CD4-positive, alpha-beta T cell (primary cell): ENCODE results near the gene FOSB. TPM values are rescaled to one million over a fixed set of nuclear protein-coding genes. Genes with fewer than 3 reads are reported as not detected.

Experiments used
- ATAC-seq: fragments of 200-7000 bp; cut with Tn5 transposase; one replicate; pipeline ENCODE4 v1.10.0; 2022; ENCODE audit warnings: mild to moderate bottlenecking; ENCODE audit not compliant: poor library complexity
- CTCF ChIA-PET: fragments of 350-600 bp; sonication (Branson Sonifier 250); formaldehyde crosslinking; loops from one replicate; lab custom pipeline; 2021; ENCODE audit warnings: antibody characterized with exemption, inconsistent platforms; lab: Charles Lee
- POLR2A ChIA-PET: fragments of 350-600 bp; sonication (Branson Sonifier 250); formaldehyde crosslinking; loops from one replicate; lab custom pipeline; 2021; ENCODE audit warnings: antibody characterized with exemption, inconsistent platforms; lab: Charles Lee
- DNase-seq, 14 experiments: peaks; one replicate each; pipeline ENCODE4 v3.0.0-alpha.2; 2013 to 2020; ENCODE audit warnings: mixed read lengths in 2 of 14
- H3K27ac ChIP-seq, 2 donors: one replicate each; pipeline versions ENCODE4 v1.5.1 to v1.7.0; 2013; ENCODE audit warnings: low read length in 2 of 2, low read depth in 1 of 2, mild to moderate bottlenecking in 1 of 2
- H3K27me3 ChIP-seq, 2 experiments: 1 replicate in 1 of 2; 2 replicates in 1 of 2; pipeline versions ENCODE4 v1.6.1 to v1.7.0; 2013; ENCODE audit warnings: low read length in 2 of 2, control low read depth in 1 of 2, mild to moderate bottlenecking in 1 of 2, moderate library complexity in 1 of 2; ENCODE audit not compliant: insufficient read depth in 2 of 2, control insufficient read depth in 1 of 2
- H3K36me3 ChIP-seq: one replicate; pipeline ENCODE4 v1.6.1; 2013; ENCODE audit warnings: low read length, control low read depth; ENCODE audit not compliant: insufficient read depth
- H3K4me1 ChIP-seq: one replicate; pipeline ENCODE4 v1.6.1; 2013; ENCODE audit warnings: low read length, control low read depth; ENCODE audit not compliant: insufficient read depth
- H3K4me3 ChIP-seq: one replicate; pipeline ENCODE4 v1.5.1; 2013; ENCODE audit warnings: mild to moderate bottlenecking, low read length, moderate library complexity
- H3K9me3 ChIP-seq, 2 experiments: 1 replicate in 1 of 2; 2 replicates in 1 of 2; pipeline versions ENCODE4 v1.6.1 to v1.7.0; 2013; ENCODE audit warnings: low read length in 2 of 2, mild to moderate bottlenecking in 2 of 2, control low read depth in 1 of 2, moderate library complexity in 1 of 2; ENCODE audit not compliant: control insufficient read depth in 1 of 2, insufficient read depth in 1 of 2
- H3K27ac Mint-ChIP-seq: one replicate; pipeline ENCODE4 v1.8.0; 2020; ENCODE audit warnings: mixed read lengths
- H3K27me3 Mint-ChIP-seq: one replicate; pipeline ENCODE4 v1.8.0; 2021; ENCODE audit warnings: mixed read lengths
- H3K36me3 Mint-ChIP-seq: one replicate; pipeline ENCODE4 v1.8.0; 2021; ENCODE audit warnings: low read depth, mixed read lengths
- H3K4me1 Mint-ChIP-seq: one replicate; pipeline ENCODE4 v1.8.0; 2021; ENCODE audit warnings: low read depth, mixed read lengths
- H3K4me3 Mint-ChIP-seq: one replicate; pipeline ENCODE4 v1.8.0; 2020; ENCODE audit warnings: mild to moderate bottlenecking, mixed read lengths
- H3K9me3 Mint-ChIP-seq: one replicate; pipeline ENCODE4 v1.8.0; 2020; ENCODE audit warnings: mixed read lengths
- CTCF ChIP-seq: fragments of 200-600 bp; IDR thresholded peaks from one replicate; pipeline ENCODE4 v1.8.0; 2022; ENCODE audit warnings: antibody characterized with exemption, mild to moderate bottlenecking
- intact Hi-C, 2 experiments: fragments of 100-400 bp; cut with DNase I in 1 of 2; cut with micrococcal nuclease in 1 of 2; formaldehyde crosslinking; loops; one replicate each; pipeline versions ENCODE4 v1.15.1 to v1.9.0; 2023 to 2025; cut with DNase I, micrococcal nuclease
- total RNA-seq, 174 experiments: library from RNA in 2 of 174; stranded (reverse) in 2 of 174; gene quantifications; one replicate each; pipeline ENCODE4 v1.2.3 and lab custom pipeline; 2021 to 2026

Gene FOSB
- total RNA-seq, 2 experiments from 2014 or later, result 422 to 424 TPM

DNA sequence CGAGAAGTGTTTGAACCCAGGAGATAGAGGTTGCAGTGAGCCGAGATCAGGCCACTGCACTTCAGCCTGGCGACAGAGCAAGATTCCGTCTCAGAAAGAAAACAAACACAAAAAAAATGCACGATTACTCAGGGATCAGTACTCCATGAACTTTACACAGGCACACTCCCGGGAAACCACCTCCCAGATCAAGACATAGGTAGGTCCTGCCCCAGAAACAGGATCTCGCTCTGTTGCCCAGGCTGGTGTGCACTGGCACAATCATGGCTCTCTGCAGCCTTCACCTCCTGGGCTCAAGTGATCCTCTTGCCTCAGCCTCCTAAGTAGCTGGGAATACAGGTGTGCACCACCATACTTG lies 50.7 kb downstream of the FOSB start:
- peaks cover 33% of the 10 kb centered on the region for H3K4me1 ChIP-seq
- POLR2A ChIA-PET, result no interaction called here

DNA sequence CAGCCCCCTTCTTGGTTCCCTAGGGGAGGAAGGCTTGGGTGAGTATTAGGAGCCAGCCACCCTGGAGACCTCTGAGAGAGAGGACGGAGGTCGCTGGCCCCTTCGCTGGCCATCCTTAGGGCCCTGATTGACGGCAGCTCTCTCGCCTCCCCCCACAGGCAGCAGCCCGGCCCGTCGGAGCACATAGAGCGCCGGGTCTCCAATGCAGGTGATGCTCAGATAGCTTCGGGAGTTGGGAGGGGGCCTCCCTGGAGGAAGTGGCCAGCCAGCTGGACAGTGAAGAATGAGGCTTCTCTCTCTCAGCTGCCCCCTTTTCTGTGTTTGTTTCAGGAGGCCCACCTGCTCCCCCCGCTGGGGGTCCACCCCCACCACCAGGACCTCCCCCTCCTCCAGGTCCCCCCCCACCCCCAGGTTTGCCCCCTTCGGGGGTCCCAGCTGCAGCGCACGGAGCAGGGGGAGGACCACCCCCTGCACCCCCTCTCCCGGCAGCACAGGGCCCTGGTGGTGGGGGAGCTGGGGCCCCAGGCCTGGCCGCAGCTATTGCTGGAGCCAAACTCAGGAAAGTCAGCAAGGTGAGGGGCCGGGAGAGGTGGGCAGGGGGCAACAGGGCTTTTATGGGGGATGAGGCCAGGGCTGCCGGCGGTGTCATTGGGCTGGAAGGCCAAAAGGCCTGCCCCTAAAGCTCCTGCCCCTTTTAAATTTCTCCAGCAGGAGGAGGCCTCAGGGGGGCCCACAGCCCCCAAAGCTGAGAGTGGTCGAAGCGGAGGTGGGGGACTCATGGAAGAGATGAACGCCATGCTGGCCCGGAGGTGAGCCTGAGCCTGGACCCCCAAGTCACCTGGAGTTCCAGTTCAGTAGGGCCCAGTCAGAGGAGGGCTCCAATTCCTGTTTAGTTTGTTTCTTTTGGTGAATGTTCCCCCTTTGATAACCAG lies 54.5 kb downstream of the FOSB start:
- H3K9me3 Mint-ChIP-seq, result no peaks in the 10 kb centered on the region
- no peak overlapping the region for H3K4me3 ChIP-seq
- H3K4me1 ChIP-seq, result peaks cover 6% of the 10 kb centered on the region
- no peak overlapping the region for H3K27ac Mint-ChIP-seq
- no peak for TF ChIP-seq CTCF
- intact Hi-C loops, result loop anchor here (2.0 to 5.0 kb wide), 4 partner anchors 15 to 170 kb away; partner anchors contain the start of genes QPCTL (in 1 of the 2), SNRPD2 (in 1 of the 2) and VASP (in 1 of the 2)
- peaks cover 76% of the 10 kb centered on the region for H3K36me3 Mint-ChIP-seq
- no peak overlapping the region for H3K4me3 Mint-ChIP-seq
- H3K36me3 ChIP-seq, result peaks cover 76% of the 10 kb centered on the region
- no peaks in the 10 kb centered on the region for H3K27me3 Mint-ChIP-seq
- DNase-seq, result no peak
- H3K27ac ChIP-seq, result no peak overlapping the region
- no peaks in the 10 kb centered on the region for H3K9me3 ChIP-seq
- no peak for ATAC-seq
- no peaks in the 10 kb centered on the region for H3K27me3 ChIP-seq
- ChIA-PET POLR2A (no interaction called here), CTCF (interaction anchor here (0.7 to 1.4 kb wide), 3 partner anchors 36 to 120 kb away, joined by 3 to 5 read pairs (median 3); no protein-coding TSS in a partner anchor)
- H3K4me1 Mint-ChIP-seq, result peaks cover 7% of the 10 kb centered on the region

More for the DNA sequence above, 50.7 kb downstream of the FOSB start:
- Histone ChIP-seq H3K4me3 (no peak overlapping the region), H3K9me3 (no peaks in the 10 kb centered on the region), H3K27ac (no peak overlapping the region), H3K27me3 (no peaks in the 10 kb centered on the region), H3K36me3 (peaks cover 67% of the 10 kb centered on the region)
- no peak overlapping the region for H3K27ac Mint-ChIP-seq
- ATAC-seq (no peak), DNase-seq (no peak)
- CTCF ChIA-PET, result no interaction called here
- H3K4me1 Mint-ChIP-seq, result peaks cover 24% of the 10 kb centered on the region
- H3K4me3 Mint-ChIP-seq, result no peak overlapping the region
- intact Hi-C loops, result no loop called here
- H3K27me3 Mint-ChIP-seq, result no peaks in the 10 kb centered on the region
- H3K36me3 Mint-ChIP-seq, result peaks cover 61% of the 10 kb centered on the region
- no peaks in the 10 kb centered on the region for H3K9me3 Mint-ChIP-seq
- no peak for TF ChIP-seq CTCF

DNA sequence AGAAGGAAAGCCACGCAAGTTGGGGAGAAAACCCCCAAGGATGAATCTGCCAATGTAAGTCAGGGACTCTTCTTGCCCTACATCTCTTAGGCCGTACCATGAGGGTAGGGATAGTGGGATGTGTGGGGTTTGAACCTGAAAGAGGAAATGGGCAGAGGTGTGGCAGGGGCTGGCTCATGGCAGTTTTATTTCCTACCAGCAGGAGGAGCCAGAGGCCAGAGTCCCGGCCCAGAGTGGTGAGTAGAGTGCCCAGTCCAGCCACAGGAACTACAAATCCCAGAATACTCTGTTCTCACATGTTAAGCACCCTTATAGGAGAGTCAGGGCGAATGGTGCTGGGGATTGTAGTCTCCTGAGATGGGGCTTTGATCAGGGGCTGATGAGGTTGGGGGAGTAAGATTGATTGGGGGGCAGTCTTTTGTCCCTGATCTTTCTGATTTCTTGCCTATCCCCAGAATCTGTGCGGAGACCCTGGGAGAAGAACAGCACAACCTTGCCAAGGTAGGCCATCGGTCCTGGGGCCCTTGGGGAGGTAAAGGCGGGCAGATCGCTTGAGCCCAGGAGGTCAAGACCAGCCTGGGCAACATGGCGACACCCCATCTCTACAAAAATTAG lies 56.0 kb downstream of the FOSB start:
- peak; percentile 99 for ATAC-seq
- H3K36me3 Mint-ChIP-seq, result peaks cover 70% of the 10 kb centered on the region
- H3K4me1 Mint-ChIP-seq, result peaks cover 19% of the 10 kb centered on the region
- peaks cover 11% of the 10 kb centered on the region for H3K4me1 ChIP-seq
- H3K36me3 ChIP-seq, result peaks cover 62% of the 10 kb centered on the region
- no peaks in the 10 kb centered on the region for H3K27me3 ChIP-seq
- peak; percentile 76 for TF ChIP-seq CTCF
- H3K27me3 Mint-ChIP-seq, result no peaks in the 10 kb centered on the region
- ChIA-PET POLR2A (interaction anchor here (0.9 kb wide), 1 partner anchor 60 kb away, joined by 3 read pairs; no protein-coding TSS in a partner anchor), CTCF (interaction anchor here (1.0 to 1.6 kb wide), 2 partner anchors 35 to 169 kb away, joined by 3 to 9 read pairs; partner anchors contain the start of gene QPCTL)
- H3K9me3 ChIP-seq, result no peaks in the 10 kb centered on the region
- H3K4me3 Mint-ChIP-seq, result no peak overlapping the region
- peak; percentile 54 to 92 (median 66) for DNase-seq
- no peak overlapping the region for H3K27ac ChIP-seq
- H3K4me3 ChIP-seq, result no peak overlapping the region
- peak overlapping the region; percentile 53 for H3K27ac Mint-ChIP-seq
- H3K9me3 Mint-ChIP-seq, result no peaks in the 10 kb centered on the region
- intact Hi-C loops, result loop anchor here (1.0 to 5.0 kb wide), 9 partner anchors 15 to 169 kb away; partner anchors contain the start of genes QPCTL (in 1 of the 2), SNRPD2 (in 1 of the 2) and VASP (in 1 of the 2)
